Coronary artery (tissue), 2 donors: ENCODE results near the gene SAMD14.
A peak's percentile ranks its signal among the peaks of the same experiment; 100 is the strongest.

Experiments
- DNase-seq: peaks from one replicate; pipeline ENCODE4 v3.0.0-alpha.2; 2017; ENCODE audit warnings: low spot score
- H3K27ac ChIP-seq, 2 donors: fragments of 200-600 bp; sonication (generic); one replicate each; pipeline ENCODE4 v1.5.1; 2016 to 2019
- H3K4me3 ChIP-seq: fragments of 200-600 bp; sonication (generic); 2 replicates; pipeline ENCODE4 v1.5.1; 2016; ENCODE audit warnings: mild to moderate bottlenecking, moderate library complexity
- TF ChIP-seq, protein P1 (sequence below): fragments of 200-600 bp; sonication (generic); IDR thresholded peaks from one replicate; pipeline ENCODE4 v1.5.1; 2019; ENCODE audit warnings: antibody characterized with exemption

SAMD14 gene

DNA sequence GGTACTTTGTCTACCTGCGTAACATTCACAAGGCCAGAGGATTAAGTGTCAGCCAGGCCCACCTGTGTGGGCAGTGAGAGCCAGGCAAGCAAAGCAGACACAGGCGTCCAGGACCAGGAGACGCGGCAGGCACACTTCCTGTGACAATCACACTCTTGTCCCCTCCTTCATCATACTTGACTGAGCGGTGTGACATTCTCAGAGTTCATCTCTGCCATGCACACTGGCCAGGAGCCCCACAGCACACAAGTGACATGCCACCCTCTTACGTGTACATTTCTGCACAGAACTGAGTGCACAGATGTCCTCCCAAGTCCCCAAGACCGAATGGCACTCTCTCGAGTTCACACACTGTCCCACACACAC is 11.8 kb upstream of the SAMD14 start:
- TF ChIP-seq, protein P1, sequence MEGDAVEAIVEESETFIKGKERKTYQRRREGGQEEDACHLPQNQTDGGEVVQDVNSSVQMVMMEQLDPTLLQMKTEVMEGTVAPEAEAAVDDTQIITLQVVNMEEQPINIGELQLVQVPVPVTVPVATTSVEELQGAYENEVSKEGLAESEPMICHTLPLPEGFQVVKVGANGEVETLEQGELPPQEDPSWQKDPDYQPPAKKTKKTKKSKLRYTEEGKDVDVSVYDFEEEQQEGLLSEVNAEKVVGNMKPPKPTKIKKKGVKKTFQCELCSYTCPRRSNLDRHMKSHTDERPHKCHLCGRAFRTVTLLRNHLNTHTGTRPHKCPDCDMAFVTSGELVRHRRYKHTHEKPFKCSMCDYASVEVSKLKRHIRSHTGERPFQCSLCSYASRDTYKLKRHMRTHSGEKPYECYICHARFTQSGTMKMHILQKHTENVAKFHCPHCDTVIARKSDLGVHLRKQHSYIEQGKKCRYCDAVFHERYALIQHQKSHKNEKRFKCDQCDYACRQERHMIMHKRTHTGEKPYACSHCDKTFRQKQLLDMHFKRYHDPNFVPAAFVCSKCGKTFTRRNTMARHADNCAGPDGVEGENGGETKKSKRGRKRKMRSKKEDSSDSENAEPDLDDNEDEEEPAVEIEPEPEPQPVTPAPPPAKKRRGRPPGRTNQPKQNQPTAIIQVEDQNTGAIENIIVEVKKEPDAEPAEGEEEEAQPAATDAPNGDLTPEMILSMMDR: no peak
- no peak for DNase-seq
- Histone ChIP-seq H3K27ac (peak overlapping the region in 1 of 2 donors; percentile 25), H3K4me3 (no peak overlapping the region)

DNA sequence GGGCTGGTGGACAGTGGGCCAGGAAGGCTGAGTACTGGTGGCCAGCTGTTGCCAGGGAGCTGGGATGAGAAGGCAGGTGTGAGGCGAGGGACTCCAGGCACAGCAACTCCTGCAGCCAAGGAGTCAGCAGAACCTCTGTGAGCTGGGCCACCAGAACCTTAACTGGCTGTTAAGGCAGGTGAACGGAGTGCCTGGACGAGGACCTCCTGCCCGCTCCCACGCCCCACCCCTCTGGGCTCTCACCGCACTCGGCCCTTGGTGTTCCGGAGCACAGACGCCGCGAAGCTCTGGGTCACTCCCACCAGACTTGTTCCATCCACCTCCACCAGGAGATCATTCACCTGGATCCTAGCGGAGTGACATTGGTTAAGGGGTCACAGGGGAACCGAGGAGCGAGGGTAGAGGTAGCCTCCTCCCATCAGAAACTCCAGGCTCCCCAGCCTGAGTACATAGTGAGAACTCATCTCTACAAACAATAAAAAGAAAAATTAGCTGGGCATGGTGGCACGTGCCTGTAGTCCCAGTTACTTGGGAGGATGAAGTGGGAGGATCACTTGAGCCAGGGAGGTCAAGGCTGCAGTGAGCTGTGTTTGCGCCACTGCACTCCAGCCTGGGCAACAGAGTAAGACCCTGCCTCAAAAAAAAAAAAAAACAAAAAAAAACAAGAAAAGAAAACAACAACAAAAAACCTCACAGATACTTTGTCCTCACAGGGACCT is 11.2 kb upstream of the SAMD14 start:
- no peak for DNase-seq
- TF ChIP-seq, protein P1: no peak
- peak overlapping the region in 1 of 2 donors; percentile 63 for H3K27ac ChIP-seq
- no peak overlapping the region for H3K4me3 ChIP-seq

DNA sequence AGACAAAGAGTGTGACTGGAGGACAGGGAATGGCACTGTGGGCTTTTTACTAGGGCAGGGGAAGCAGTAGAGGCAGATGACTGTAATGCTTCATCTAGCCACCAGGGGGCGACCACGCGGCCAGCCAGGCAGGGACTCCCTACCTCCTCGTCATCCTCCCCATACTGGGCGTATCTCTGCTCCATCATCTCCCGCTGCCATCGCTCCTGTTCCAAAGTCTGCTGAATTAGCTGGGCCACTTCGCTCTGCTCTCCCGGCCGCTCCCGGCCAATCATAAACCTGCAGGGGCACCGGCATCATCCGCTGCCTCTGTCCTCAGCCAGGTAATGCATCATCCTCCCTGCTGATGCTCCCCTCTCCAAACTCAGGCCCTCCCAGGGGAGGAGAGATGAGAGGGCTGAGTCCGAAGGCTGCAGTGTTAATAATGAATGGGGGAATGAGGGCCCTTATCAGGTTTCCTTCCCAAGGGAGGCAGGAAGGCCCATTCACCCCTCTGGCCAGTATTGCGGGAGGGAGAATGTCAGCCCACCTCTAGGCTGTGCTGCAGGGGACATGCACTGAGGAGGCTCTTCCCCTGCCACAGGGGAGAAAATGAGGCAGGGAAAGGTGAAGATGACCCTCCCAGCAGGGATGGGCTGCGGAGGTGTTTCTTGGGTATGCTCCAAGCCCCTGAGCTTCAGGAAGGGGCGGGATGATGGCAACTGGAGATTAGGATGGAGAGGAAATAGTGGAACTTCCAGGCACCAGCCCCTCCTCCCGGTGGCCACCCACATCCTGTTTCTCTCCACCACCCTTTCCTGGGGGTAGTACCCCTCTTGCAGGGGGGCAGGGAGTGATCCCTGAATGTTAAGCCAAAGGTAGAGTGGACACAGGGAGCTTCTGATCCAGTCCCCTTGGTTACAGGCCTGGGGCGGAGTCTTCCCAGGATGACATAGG is 10.3 kb upstream of the SAMD14 start:
- no peak for DNase-seq
- TF ChIP-seq, protein P1: peak; percentile 91
- H3K4me3 ChIP-seq: no peak overlapping the region
- H3K27ac ChIP-seq: peak overlapping the region in 1 of 2 donors; percentile 63

DNA sequence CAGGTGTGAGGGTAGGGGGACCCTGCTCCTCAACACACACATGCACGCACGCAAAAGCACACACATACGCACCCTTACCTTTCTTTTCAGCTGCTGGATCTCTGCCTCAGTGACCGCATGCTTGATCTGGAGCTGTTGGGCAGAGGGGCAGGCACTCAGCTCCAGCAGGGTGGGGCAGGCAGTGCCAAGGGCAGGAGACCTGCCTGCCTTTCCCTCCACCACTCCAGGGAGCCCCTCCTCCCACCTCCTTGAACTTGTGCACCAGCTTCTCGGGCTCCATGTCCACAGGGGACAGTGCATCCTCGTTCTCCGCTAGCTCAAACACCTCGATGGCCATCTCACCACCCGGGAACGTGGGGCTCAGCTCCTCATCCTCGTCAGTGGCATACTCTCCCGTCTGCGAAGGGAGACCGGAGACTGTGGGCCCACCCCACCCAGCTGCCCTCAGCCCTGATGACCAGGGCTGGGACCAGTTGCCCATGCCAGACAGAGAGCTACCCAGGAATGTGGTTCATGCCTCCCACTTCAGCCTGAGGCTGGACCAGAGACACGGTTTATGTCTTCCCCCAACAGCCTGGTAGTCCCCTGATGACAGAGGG is 9.3 kb upstream of the SAMD14 start:
- no peak for DNase-seq
- H3K4me3 ChIP-seq: no peak overlapping the region
- TF ChIP-seq, protein P1: no peak
- peak overlapping the region in 1 of 2 donors; percentile 63 for H3K27ac ChIP-seq

DNA sequence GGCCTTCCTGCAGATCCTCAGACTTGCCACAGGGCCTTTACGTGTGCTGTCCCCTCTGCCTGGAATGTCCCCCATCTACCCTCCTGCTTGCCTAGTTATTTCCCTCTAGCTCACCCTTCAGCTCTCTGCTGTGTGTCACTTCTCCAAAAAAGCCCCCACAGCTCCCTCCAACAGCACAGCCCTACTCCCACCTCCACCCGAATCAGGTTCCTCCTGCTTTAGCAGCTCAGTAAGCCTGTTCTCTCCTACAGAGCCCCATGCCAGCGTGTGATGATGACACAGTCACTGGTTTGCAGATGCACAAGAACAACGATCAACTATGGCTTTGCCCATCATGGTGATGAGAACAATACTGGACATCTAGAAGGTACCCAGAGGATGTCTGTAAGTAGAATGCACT is 7.1 kb upstream of the SAMD14 start:
- no peak for DNase-seq
- Histone ChIP-seq H3K4me3 (no peak overlapping the region), H3K27ac (no peak overlapping the region)
- TF ChIP-seq, protein P1: no peak

DNA sequence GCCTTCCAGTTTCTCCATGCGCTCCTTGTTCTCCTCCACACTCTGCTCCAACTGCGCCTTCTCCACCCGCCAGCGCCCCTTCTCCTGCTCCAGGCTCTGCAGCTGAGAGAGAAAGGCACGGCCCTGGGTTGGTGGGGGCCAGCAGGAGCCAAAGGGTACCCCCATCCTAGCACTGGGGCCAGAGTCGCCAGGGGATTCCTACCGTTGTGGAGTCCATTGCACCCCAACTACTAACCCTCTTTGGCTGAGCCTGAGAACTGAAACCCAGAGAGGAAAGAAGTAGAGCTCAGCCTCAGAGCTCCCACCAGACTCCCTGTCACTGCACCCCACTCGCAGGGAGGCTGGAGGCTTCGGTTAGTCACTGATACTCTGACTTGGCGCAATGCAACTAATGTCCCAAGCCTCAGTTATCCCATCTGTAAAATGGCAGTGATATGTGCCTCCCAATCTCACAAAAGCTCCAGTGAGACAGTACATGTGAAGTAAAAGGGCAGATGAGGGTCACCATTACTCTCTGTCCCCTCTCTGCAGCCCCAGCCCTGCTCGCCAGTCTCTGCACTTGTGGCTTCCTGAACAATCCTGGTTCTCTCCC is 6.2 kb upstream of the SAMD14 start:
- Histone ChIP-seq H3K27ac (no peak overlapping the region), H3K4me3 (no peak overlapping the region)
- no peak for DNase-seq
- TF ChIP-seq, protein P1: no peak
